Neural crest cell (in vitro differentiated cells): ENCODE results near the gene TEX2. TPM values are rescaled to one million over a fixed set of nuclear protein-coding genes. Genes with fewer than 3 reads are reported as not detected.
"Not testable (repeated sequence)": the region's sequence is repeated elsewhere in the genome, so short reads cannot be mapped to it uniquely, and the experiment has no call there.

Experiments
- DNase-seq: peaks from one replicate; pipeline ENCODE4 v3.0.0; 2021; ENCODE audit warnings: low read depth, mixed read lengths, low spot score
- H3K27ac Mint-ChIP-seq: one replicate; pipeline ENCODE4 v1.8.0; 2021; ENCODE audit warnings: mild to moderate bottlenecking, mixed read lengths; ENCODE audit not compliant: unreplicated experiment
- H3K27me3 Mint-ChIP-seq: 2 replicates; pipeline ENCODE4 v1.8.0; 2021; ENCODE audit warnings: low read depth, mild to moderate bottlenecking, mixed read lengths
- H3K36me3 Mint-ChIP-seq: 2 replicates; pipeline ENCODE4 v1.8.0; 2021; ENCODE audit warnings: low read depth, mild to moderate bottlenecking, mixed read lengths
- H3K4me1 Mint-ChIP-seq: 2 replicates; pipeline ENCODE4 v1.8.0; 2021; ENCODE audit warnings: mixed read lengths
- H3K4me3 Mint-ChIP-seq: one replicate; pipeline ENCODE4 v1.8.0; 2021; ENCODE audit warnings: mild to moderate bottlenecking, mixed read lengths
- H3K9me3 Mint-ChIP-seq: 2 replicates; pipeline ENCODE4 v1.8.0; 2021; ENCODE audit warnings: mixed read lengths
- total RNA-seq: library from RNA; stranded (reverse); gene quantifications from 2 replicates; pipeline ENCODE4 v1.2.1, GENCODE V29; 2021
- TF ChIP-seq, protein P1 (sequence below): fragments of 200-600 bp; sonication (generic); conservative IDR thresholded peaks from 2 replicates; pipeline ENCODE4 v1.5.0; 2021; ENCODE audit warnings: antibody characterized with exemption, mild to moderate bottlenecking

Gene TEX2
- total RNA-seq, 1 donor from 2014 or later: 19.2 TPM

DNA sequence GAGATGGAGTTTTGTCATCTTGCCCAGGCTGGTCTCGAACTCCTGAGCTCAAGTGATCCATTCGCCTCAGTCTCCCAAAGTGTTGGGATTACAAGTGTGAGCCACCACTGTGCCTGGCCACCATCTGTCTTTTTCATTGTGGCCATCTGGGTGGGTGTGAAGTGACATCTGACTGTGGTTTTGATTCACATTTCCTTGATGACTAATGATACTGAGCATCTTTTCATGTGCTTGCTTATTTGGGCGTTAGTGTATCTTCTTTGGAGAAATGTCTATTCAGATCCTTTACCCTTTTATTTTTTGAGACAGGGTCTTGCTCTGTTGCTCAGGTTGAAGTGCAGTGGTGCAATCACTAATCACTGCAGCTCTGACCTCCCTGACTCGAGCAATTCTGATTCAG lies 79.2 kb downstream of the TEX2 start:
- Mint-ChIP-seq H3K36me3 (peaks cover 9% of the 10 kb centered on the region), H3K27me3 (no peaks in the 10 kb centered on the region), H3K9me3 (no peaks in the 10 kb centered on the region), H3K4me1 (no peaks in the 10 kb centered on the region), H3K27ac (no peak overlapping the region), H3K4me3 (no peak overlapping the region)
- DNase-seq: no peak
- TF ChIP-seq, protein P1, sequence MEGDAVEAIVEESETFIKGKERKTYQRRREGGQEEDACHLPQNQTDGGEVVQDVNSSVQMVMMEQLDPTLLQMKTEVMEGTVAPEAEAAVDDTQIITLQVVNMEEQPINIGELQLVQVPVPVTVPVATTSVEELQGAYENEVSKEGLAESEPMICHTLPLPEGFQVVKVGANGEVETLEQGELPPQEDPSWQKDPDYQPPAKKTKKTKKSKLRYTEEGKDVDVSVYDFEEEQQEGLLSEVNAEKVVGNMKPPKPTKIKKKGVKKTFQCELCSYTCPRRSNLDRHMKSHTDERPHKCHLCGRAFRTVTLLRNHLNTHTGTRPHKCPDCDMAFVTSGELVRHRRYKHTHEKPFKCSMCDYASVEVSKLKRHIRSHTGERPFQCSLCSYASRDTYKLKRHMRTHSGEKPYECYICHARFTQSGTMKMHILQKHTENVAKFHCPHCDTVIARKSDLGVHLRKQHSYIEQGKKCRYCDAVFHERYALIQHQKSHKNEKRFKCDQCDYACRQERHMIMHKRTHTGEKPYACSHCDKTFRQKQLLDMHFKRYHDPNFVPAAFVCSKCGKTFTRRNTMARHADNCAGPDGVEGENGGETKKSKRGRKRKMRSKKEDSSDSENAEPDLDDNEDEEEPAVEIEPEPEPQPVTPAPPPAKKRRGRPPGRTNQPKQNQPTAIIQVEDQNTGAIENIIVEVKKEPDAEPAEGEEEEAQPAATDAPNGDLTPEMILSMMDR: no peak

DNA sequence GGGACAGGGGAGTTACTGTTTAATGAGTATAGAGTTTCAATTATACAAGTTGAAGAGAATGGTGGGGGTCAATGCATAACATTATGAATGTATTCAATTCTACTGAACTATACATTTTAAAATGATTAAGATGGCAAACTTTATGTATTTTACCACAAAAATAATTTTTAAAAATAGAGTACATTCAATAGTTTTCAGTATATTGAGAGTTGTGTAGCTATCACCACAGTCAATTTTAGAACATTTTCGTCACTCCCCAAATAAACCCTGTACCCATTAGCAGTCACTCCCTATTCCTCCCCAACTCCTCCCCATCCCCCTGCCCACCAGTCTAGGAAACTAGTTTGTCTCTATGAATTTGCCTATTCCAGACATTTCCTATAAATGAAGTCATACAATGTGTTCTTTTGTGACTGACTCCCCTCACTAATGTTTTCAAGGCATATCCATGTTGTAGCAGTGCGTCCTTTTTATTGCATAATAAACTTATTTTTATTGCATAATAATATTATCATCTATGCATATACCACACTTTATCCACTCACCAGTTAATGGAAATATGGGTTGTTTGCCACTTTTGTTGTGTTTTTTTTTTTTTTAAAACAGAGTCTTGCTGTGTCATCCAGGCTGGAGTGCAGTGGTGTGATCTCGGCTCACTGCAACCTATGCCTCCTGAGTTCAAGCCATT lies 80.6 kb downstream of the TEX2 start:
- TF ChIP-seq, protein P1: no peak
- Mint-ChIP-seq H3K27me3 (no peaks in the 10 kb centered on the region), H3K9me3 (no peaks in the 10 kb centered on the region), H3K4me3 (no peak overlapping the region), H3K36me3 (peaks cover 13% of the 10 kb centered on the region), H3K4me1 (no peaks in the 10 kb centered on the region), H3K27ac (peak overlapping the region; percentile 75)
- DNase-seq: no peak

DNA sequence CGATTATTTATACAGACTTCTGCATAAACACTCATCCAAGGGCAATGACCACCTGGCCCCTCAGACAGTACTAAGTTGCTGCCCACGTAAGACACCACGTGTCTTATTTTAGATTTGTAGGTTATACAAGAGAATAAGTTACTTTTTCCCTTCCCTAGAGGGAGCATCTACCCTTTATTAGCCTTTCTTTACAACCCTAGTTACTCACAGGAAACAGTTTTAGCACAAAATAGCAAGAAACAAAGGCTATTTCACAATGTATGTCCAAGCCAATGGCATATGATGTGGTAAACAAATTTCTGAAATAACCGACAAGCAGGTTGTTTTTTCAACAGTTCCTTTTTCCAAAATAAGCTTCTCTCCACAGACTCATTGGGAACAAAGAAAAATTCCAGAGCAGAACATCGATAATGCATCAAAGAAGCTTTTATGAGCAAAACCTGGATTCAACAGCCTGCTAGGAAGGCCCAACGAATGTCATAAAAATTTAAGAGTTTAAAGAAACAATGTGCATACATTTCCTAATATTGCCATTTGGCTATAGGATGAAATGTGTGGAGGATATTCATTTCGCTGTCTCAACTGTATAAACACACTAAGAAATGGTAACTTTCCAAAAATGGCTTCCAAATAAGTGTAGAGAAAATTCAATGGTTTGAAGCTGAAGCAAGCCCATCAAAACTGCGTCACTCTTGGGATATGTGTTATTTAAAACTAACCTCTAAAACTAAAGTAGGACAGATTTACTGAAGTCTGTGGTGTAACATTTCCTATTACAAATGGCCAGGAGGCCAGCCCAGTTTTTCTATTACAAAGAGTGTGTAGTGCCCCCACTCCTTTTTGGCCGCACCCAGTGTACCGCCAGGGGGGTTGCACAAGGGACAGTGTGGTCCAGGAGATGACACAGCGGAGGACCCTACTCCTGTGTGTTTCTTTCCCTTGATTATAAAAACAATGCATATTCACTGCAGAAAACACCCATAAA lies 82.7 kb downstream of the TEX2 start:
- TF ChIP-seq, protein P1: no peak
- H3K4me1 Mint-ChIP-seq: no peaks in the 10 kb centered on the region
- no peaks in the 10 kb centered on the region for H3K27me3 Mint-ChIP-seq
- H3K9me3 Mint-ChIP-seq: no peaks in the 10 kb centered on the region
- no peak for DNase-seq
- no peak overlapping the region for H3K4me3 Mint-ChIP-seq
- H3K27ac Mint-ChIP-seq: no peak overlapping the region
- H3K36me3 Mint-ChIP-seq: peaks cover 9% of the 10 kb centered on the region

DNA sequence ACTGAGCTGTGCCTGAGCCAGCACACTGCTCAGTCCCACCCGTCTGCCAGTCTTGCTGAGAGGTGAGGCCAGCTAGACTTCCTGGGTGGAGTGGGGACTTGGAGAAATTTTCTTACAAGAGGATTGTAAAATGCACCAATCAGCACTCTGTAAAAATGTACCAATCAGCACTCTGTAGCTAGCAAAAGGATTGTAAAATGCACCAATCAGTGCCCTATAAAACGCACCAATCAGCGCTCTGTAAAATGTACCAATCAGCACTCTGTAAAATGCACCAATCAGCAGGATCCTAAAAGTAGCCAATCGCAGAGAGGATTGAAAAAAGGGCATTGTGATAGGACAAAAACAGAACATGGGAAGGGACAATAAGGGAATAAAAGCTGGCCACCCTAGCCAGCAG lies 84.0 kb downstream of the TEX2 start:
- H3K4me1 Mint-ChIP-seq, H3K27me3 Mint-ChIP-seq, H3K4me3 Mint-ChIP-seq, H3K9me3 Mint-ChIP-seq, H3K27ac Mint-ChIP-seq, DNase-seq: not testable (repeated sequence)
- H3K36me3 Mint-ChIP-seq: peaks cover 12% of the 10 kb centered on the region

DNA sequence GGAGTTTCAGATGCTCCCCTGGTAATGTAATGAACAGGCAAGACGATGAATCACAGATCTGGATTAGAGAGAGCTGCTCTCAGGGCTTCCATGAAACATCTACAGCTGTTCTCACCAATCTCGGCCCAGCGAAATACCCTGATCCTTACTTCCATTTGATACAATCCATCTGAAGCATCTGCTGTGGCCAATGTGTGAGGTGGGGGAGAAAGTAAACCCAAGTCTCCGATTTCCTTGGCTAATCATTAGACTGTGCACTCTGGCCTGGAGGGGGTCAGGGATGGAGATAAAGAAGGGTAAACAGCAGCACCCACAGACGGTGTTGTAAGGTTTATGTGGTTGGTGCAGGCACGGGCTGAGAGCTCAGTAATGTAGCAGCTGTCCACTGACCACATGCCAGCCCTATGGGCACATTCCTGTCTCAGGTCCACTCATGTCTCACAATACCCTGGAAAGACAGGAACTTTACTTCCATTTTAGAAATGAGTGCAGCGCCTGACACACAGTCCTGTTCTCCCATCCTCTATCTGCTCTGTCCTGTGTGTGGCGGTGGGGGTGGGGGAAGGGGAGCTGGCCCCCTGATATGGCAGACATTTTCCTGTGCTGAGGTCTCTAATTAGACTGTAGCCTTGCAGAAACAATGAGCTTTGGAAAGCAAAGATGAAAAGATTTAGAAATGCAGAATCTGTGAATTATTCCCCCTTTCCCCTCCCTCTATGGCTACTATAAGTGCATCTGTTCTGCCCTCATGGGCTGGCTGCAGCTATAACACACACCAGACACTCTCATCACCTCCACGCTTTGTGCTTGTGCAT lies 84.8 kb downstream of the TEX2 start:
- no peaks in the 10 kb centered on the region for H3K9me3 Mint-ChIP-seq
- no peaks in the 10 kb centered on the region for H3K4me1 Mint-ChIP-seq
- no peaks in the 10 kb centered on the region for H3K27me3 Mint-ChIP-seq
- TF ChIP-seq, protein P1: no peak
- no peak overlapping the region for H3K27ac Mint-ChIP-seq
- no peak overlapping the region for H3K4me3 Mint-ChIP-seq
- DNase-seq: no peak
- peaks cover 12% of the 10 kb centered on the region for H3K36me3 Mint-ChIP-seq
